Measurements from ENCODE around the gene ARRB1. TPM values are rescaled to one million over a fixed set of nuclear protein-coding genes. Genes with fewer than 3 reads are reported as not detected.
A peak's percentile ranks its signal among the peaks of the same experiment; 100 is the strongest.

The ARRB1 gene
- total RNA-seq, 1 donor, result 14.5 TPM

DNA sequence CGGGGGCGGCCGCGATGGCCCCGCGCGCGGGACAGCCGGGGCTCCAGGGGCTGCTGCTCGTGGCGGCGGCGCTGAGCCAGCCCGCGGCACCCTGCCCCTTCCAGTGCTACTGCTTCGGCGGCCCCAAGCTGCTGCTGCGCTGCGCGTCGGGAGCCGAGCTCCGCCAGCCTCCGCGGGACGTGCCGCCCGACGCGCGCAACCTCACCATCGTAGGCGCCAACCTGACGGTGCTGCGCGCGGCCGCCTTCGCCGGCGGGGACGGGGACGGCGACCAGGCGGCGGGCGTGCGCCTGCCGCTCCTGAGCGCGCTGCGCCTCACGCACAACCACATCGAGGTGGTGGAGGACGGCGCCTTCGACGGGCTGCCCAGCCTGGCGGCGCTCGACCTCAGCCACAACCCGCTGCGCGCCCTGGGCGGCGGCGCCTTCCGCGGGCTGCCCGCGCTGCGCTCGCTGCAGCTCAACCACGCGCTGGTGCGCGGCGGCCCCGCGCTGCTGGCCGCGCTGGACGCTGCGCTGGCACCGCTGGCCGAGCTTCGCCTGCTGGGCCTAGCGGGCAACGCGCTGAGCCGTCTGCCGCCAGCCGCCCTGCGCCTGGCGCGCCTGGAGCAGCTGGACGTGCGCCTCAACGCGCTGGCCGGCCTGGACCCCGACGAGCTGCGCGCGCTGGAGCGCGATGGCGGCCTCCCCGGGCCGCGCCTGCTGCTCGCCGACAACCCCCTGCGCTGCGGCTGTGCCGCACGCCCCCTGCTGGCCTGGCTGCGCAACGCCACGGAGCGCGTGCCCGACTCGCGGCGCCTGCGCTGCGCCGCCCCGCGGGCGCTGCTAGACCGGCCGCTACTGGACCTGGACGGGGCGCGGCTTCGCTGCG lies 110.2 kb downstream of the ARRB1 start:
- Histone ChIP-seq H3K36me3 (ENCODE audit: insufficient read depth, low read length) (no peaks in the 10 kb centered on the region), H4K20me1 (ENCODE audit: insufficient read depth, low read length) (no peaks in the 10 kb centered on the region), H3K27me3 (ENCODE audit: insufficient read depth, low read length) (peaks cover 64% of the 10 kb centered on the region), H3K4me1 (ENCODE audit: insufficient read depth, low read length) (no peaks in the 10 kb centered on the region), H3K79me2 (ENCODE audit: insufficient read depth, low read length) (no peaks in the 10 kb centered on the region), H3K9me3 (ENCODE audit: low read depth, low read length) (no peaks in the 10 kb centered on the region), H2AFZ (ENCODE audit: low read length) (peak overlapping the region; percentile 81), H3K27ac (ENCODE audit: low read depth, low read length) (no peak overlapping the region), H3K4me3 (ENCODE audit: insufficient read depth, low read length) (peak overlapping the region; percentile 68), H3K4me2 (ENCODE audit: insufficient read depth, low read length) (peak overlapping the region; percentile 75)
- DNase-seq (ENCODE audit: insufficient read length, low spot score, missing footprints), result peak; percentile 100
- TF ChIP-seq, protein P1, sequence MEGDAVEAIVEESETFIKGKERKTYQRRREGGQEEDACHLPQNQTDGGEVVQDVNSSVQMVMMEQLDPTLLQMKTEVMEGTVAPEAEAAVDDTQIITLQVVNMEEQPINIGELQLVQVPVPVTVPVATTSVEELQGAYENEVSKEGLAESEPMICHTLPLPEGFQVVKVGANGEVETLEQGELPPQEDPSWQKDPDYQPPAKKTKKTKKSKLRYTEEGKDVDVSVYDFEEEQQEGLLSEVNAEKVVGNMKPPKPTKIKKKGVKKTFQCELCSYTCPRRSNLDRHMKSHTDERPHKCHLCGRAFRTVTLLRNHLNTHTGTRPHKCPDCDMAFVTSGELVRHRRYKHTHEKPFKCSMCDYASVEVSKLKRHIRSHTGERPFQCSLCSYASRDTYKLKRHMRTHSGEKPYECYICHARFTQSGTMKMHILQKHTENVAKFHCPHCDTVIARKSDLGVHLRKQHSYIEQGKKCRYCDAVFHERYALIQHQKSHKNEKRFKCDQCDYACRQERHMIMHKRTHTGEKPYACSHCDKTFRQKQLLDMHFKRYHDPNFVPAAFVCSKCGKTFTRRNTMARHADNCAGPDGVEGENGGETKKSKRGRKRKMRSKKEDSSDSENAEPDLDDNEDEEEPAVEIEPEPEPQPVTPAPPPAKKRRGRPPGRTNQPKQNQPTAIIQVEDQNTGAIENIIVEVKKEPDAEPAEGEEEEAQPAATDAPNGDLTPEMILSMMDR (IDR thresholded peaks at IDR 0.05; ENCODE audit: extremely low read depth, low read depth, low read length), result peak; percentile 61

DNA sequence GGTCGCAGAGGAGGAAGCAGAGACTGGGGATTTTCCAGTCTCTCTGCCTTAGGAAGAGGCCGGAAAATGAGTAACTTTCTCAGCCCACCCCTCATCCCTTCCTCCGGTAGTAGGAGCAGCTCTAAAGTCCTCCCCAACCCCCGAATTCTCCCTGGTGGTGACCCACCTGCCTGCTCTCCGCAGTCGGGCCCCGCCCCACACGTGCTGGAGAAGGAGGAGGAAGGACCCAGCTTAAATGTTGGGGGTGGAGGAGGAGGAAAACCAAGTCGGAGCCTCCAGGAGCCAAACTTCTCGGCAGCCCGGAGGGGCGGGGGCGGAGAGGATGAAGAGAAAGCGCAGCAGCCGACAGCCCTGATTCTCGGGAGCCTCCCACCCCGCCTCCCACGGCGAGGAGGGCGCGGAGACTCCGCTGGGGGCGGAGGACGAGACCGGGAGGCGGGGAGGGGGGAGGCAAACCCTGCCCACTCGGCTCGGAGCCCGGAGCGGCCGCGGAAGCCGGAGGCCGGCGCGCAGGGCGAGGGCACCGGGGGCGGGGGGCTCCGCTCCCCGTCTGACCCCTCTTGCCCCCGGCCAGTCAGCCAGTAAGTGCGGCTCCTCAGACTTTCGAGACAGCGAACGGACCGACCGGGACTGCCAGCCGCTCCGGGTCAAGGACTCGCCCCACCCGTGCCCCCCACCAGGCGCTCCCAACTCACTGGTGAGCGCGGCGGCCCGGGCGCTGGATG lies 111.0 kb downstream of the ARRB1 start, which contains the start of gene TPBGL:
TPBGL (plus strand) TSS at position 464 of the 725 bp plus-strand sequence. CDS start 276 bp downstream, outside the sequence.
- peak within 1 kb of the TSS; percentile 47 for H2AFZ ChIP-seq (ENCODE audit: low read length)
- no peaks in the 10 kb centered on the region for H3K36me3 ChIP-seq (ENCODE audit: insufficient read depth, low read length)
- no peaks in the 10 kb centered on the region for H3K4me1 ChIP-seq (ENCODE audit: insufficient read depth, low read length)
- TF ChIP-seq, protein P1 (IDR thresholded peaks at IDR 0.05; ENCODE audit: extremely low read depth, low read depth, low read length), result no peak
- DNase-seq (ENCODE audit: insufficient read length, low spot score, missing footprints), result peak; percentile 82
- H3K4me2 ChIP-seq (ENCODE audit: insufficient read depth, low read length), result peak within 1 kb of the TSS; percentile 51
- no peak within 1 kb of the TSS for H3K27ac ChIP-seq (ENCODE audit: low read depth, low read length)
- H3K9me3 ChIP-seq (ENCODE audit: low read depth, low read length), result no peaks in the 10 kb centered on the region
- H4K20me1 ChIP-seq (ENCODE audit: insufficient read depth, low read length), result no peaks in the 10 kb centered on the region
- H3K27me3 ChIP-seq (ENCODE audit: insufficient read depth, low read length), result peaks cover 61% of the 10 kb centered on the region
- peak within 1 kb of the TSS; percentile 68 for H3K4me3 ChIP-seq (ENCODE audit: insufficient read depth, low read length)
- no peaks in the 10 kb centered on the region for H3K79me2 ChIP-seq (ENCODE audit: insufficient read depth, low read length)

DNA sequence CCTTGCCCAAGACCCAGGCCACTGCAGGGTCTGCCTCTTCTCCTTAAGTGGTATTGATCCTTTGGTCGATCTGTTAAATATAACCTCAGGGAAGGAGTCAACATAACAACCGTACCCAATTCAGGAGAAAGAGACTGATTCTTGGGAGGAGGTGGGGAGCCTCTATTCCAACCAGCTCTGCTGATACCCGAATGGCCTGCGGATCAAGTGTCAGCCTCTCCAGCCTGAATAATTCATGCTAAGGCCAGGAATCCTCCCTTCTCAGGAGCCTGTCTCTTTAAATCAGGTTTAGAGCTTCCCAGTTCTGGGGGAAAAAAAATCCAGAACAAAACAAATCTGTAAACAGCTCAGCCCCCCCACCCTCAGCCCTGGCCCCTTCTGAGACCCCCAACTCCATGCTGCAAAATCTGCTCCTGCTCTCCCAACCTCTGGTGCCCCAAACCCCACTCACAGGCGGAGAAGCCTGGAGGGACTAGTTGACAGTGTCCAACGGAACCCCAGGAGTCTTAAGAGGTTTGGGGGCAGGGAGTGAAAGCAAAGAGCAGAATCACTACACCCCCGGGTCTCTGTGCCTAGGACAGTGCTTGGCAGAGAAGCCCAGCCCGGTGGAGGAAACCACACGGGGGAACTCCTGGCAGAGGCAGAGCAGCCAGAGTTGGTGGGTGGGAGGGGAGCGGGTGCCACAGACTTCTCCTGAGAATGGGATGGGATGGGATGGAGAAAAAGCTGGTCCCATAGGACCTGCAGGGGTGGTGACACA lies 111.8 kb downstream of the ARRB1 start:
- H3K79me2 ChIP-seq (ENCODE audit: insufficient read depth, low read length), result no peaks in the 10 kb centered on the region
- no peak overlapping the region for H3K4me2 ChIP-seq (ENCODE audit: insufficient read depth, low read length)
- peaks cover 54% of the 10 kb centered on the region for H3K27me3 ChIP-seq (ENCODE audit: insufficient read depth, low read length)
- H3K4me3 ChIP-seq (ENCODE audit: insufficient read depth, low read length), result no peak overlapping the region
- H2AFZ ChIP-seq (ENCODE audit: low read length), result no peak overlapping the region
- no peak overlapping the region for H3K27ac ChIP-seq (ENCODE audit: low read depth, low read length)
- TF ChIP-seq, protein P1 (IDR thresholded peaks at IDR 0.05; ENCODE audit: extremely low read depth, low read depth, low read length), result no peak
- DNase-seq (ENCODE audit: insufficient read length, low spot score, missing footprints), result peak; percentile 72
- H3K4me1 ChIP-seq (ENCODE audit: insufficient read depth, low read length), result no peaks in the 10 kb centered on the region
- H3K9me3 ChIP-seq (ENCODE audit: low read depth, low read length), result no peaks in the 10 kb centered on the region
- H3K36me3 ChIP-seq (ENCODE audit: insufficient read depth, low read length), result no peaks in the 10 kb centered on the region
- H4K20me1 ChIP-seq (ENCODE audit: insufficient read depth, low read length), result no peaks in the 10 kb centered on the region
